H1 (cell line): ENCODE results near the gene PNMA8C. TPM values are rescaled to one million over a fixed set of nuclear protein-coding genes. Genes with fewer than 3 reads are reported as not detected.

Experiments used
- CTCF ChIA-PET: fragments of 300-600 bp; sonication (Branson Sonifier 250); formaldehyde crosslinking; loops from one replicate; lab custom pipeline; 2021; ENCODE audit not compliant: partially characterized antibody; lab: Charles Lee
- POLR2A ChIA-PET: fragments of 300-600 bp; sonication (Branson Sonifier 250); formaldehyde crosslinking; loops from one replicate; lab custom pipeline; 2021; ENCODE audit warnings: inconsistent platforms; ENCODE audit not compliant: partially characterized antibody; lab: Charles Lee
- DNase-seq, 2 experiments: peaks; one replicate each; pipeline versions ENCODE4 v3.0.0 to v3.0.0-alpha.2; 2010 to 2022; ENCODE audit warnings: low spot score in 2 of 2, low read depth in 1 of 2, mixed read lengths in 1 of 2
- FAIRE-seq: peaks from 2 replicates; lab custom pipeline; 2011; peaks lifted over from hg19 to GRCh38; lab: Jason Lieb, UNC
- H2AFZ ChIP-seq: 2 replicates; pipeline ENCODE4 v1.8.1; 2012; ENCODE audit warnings: low read length, inconsistent platforms
- H2AK5ac ChIP-seq: 2 replicates; pipeline ENCODE4 v1.6.1; 2013; ENCODE audit warnings: low read depth, low read length
- H2BK120ac ChIP-seq: replicated peaks from 2 replicates; pipeline ENCODE3; 2013; ENCODE audit warnings: low read depth, low read length, inconsistent platforms
- H2BK12ac ChIP-seq: 2 replicates; pipeline ENCODE4 v1.6.1; 2013; ENCODE audit warnings: low read depth, low read length
- H2BK15ac ChIP-seq: 2 replicates; pipeline ENCODE4 v1.6.1; 2013; ENCODE audit warnings: low read length
- H2BK20ac ChIP-seq: 2 replicates; pipeline ENCODE4 v1.6.1; 2013; ENCODE audit warnings: low read length
- H2BK5ac ChIP-seq: 2 replicates; pipeline ENCODE4 v1.6.1; 2013; ENCODE audit warnings: low read depth, low read length
- H3K14ac ChIP-seq: 2 replicates; pipeline ENCODE4 v1.6.1; 2013; ENCODE audit warnings: inconsistent platforms; ENCODE audit not compliant: insufficient read length
- H3K18ac ChIP-seq: 2 replicates; pipeline ENCODE4 v1.6.1; 2013; ENCODE audit warnings: low read length; ENCODE audit errors: extremely low read depth
- H3K23ac ChIP-seq: 2 replicates; pipeline ENCODE4 v1.6.1; 2013; ENCODE audit warnings: inconsistent platforms; ENCODE audit not compliant: insufficient read length
- H3K23me2 ChIP-seq: 2 replicates; pipeline ENCODE4 v1.6.1; 2013; ENCODE audit warnings: low read depth, low read length
- H3K27ac ChIP-seq: 2 replicates; pipeline ENCODE4 v1.6.1; 2011; ENCODE audit warnings: low read depth, low read length, inconsistent platforms
- H3K27me3 ChIP-seq, 4 experiments: replicated peaks in 1 of 4; 1 replicate in 1 of 4; 2 replicates in 3 of 4; pipeline versions ENCODE4 v1.6.1 to v1.8.1; 2011 to 2013; ENCODE audit warnings: low read length in 3 of 4, mild to moderate bottlenecking in 3 of 4, inconsistent platforms in 2 of 4, mixed read lengths in 2 of 4, moderate library complexity in 1 of 4; ENCODE audit not compliant: control insufficient read depth in 3 of 4, insufficient read depth in 3 of 4; ENCODE audit errors: extremely low read depth in 1 of 4
- H3K36me3 ChIP-seq, 4 experiments: 2 replicates each; pipeline versions ENCODE4 v1.6.1 to v1.8.1; 2011 to 2013; ENCODE audit warnings: mild to moderate bottlenecking in 4 of 4, low read length in 3 of 4, moderate library complexity in 2 of 4, control low read depth in 1 of 4, inconsistent platforms in 1 of 4; ENCODE audit not compliant: insufficient read depth in 4 of 4, control insufficient read depth in 2 of 4
- H3K4ac ChIP-seq: replicated peaks from 2 replicates; pipeline ENCODE3; 2013; ENCODE audit warnings: low read length, low read depth, mixed read lengths, inconsistent platforms; ENCODE audit not compliant: insufficient read length
- H3K4me1 ChIP-seq, 4 experiments: replicated peaks in 1 of 4; 1 replicate in 1 of 4; 2 replicates in 3 of 4; pipeline versions ENCODE4 v1.6.1 to v1.8.1; 2011 to 2013; ENCODE audit warnings: low read length in 3 of 4, inconsistent platforms in 2 of 4, mixed read lengths in 1 of 4; ENCODE audit not compliant: insufficient read depth in 4 of 4, control insufficient read depth in 3 of 4
- H3K4me2 ChIP-seq, 2 experiments: 2 replicates each; pipeline versions ENCODE4 v1.6.1 to v1.8.1; 2011 to 2013; ENCODE audit warnings: low read depth in 2 of 2, low read length in 2 of 2, control low read depth in 1 of 2, inconsistent platforms in 1 of 2, mild to moderate bottlenecking in 1 of 2; ENCODE audit not compliant: insufficient read depth in 1 of 2
- H3K4me3 ChIP-seq, 4 experiments: fragments of 200-600, 300-600 bp in 1 of 4; sonication (generic), shearing (Covaris generic), sonication (Bioruptor Twin) in 1 of 4; 2 replicates each; pipeline versions ENCODE4 v1.5.1 to v1.8.1; 2011 to 2016; ENCODE audit warnings: low read length in 4 of 4, low read depth in 3 of 4, control low read depth in 2 of 4, inconsistent platforms in 2 of 4, mild to moderate bottlenecking in 2 of 4, mixed read lengths in 1 of 4, moderate library complexity in 1 of 4; ENCODE audit not compliant: insufficient read depth in 2 of 4; ENCODE audit errors: extremely low read depth in 1 of 4
- H3K56ac ChIP-seq: replicated peaks from 2 replicates; pipeline ENCODE3; 2013; ENCODE audit warnings: low read depth, mild to moderate bottlenecking, mixed read lengths, low read length, inconsistent platforms; ENCODE audit not compliant: insufficient read length
- H3K79me1 ChIP-seq: 2 replicates; pipeline ENCODE4 v1.6.1; 2013; ENCODE audit warnings: low read depth, low read length, control low read depth
- H3K79me2 ChIP-seq, 2 experiments: 2 replicates each; pipeline versions ENCODE4 v1.6.1 to v1.8.1; 2012 to 2013; ENCODE audit warnings: low read length in 2 of 2, mild to moderate bottlenecking in 2 of 2, inconsistent platforms in 1 of 2; ENCODE audit not compliant: insufficient read depth in 2 of 2, control insufficient read depth in 1 of 2
- H3K9ac ChIP-seq, 4 experiments: replicated peaks in 1 of 4; 1 replicate in 1 of 4; 2 replicates in 3 of 4; pipeline versions ENCODE4 v1.6.1 to v1.8.1; 2011 to 2013; ENCODE audit warnings: low read depth in 3 of 4, low read length in 3 of 4, control low read depth in 2 of 4, mild to moderate bottlenecking in 2 of 4, moderate library complexity in 2 of 4, inconsistent platforms in 1 of 4; ENCODE audit errors: extremely low read depth in 1 of 4
- H3K9me3 ChIP-seq, 2 experiments: 2 replicates each; pipeline versions ENCODE4 v1.6.1 to v1.8.1; 2012 to 2013; ENCODE audit warnings: mild to moderate bottlenecking in 2 of 2, moderate library complexity in 2 of 2, control low read depth in 1 of 2, inconsistent platforms in 1 of 2, low read depth in 1 of 2, low read length in 1 of 2, mixed read lengths in 1 of 2; ENCODE audit not compliant: insufficient read depth in 2 of 2
- H4K20me1 ChIP-seq, 2 experiments: replicated peaks in 1 of 2; 2 replicates each; pipeline versions ENCODE3 to v1.8.1; 2011 to 2013; ENCODE audit warnings: inconsistent platforms in 2 of 2, low read length in 2 of 2, mild to moderate bottlenecking in 1 of 2; ENCODE audit not compliant: insufficient read depth in 2 of 2, control insufficient read depth in 1 of 2
- H4K5ac ChIP-seq: 2 replicates; pipeline ENCODE4 v1.6.1; 2013; ENCODE audit warnings: low read length, low read depth, mixed read lengths, inconsistent platforms; ENCODE audit not compliant: insufficient read length
- H4K8ac ChIP-seq: 2 replicates; pipeline ENCODE4 v1.8.0; 2013; ENCODE audit warnings: mild to moderate bottlenecking, moderate library complexity, low read length, inconsistent platforms; ENCODE audit not compliant: insufficient read depth; ENCODE audit errors: extremely low read depth
- H4K91ac ChIP-seq: replicated peaks from 2 replicates; pipeline ENCODE3; 2013; ENCODE audit warnings: low read length, mixed read lengths, inconsistent platforms; ENCODE audit not compliant: insufficient read length
- POLR2AphosphoS5 ChIP-seq: IDR thresholded peaks from 2 replicates; pipeline ENCODE4 v1.6.1; 2011; ENCODE audit warnings: low read depth, low read length
- RBBP5 ChIP-seq: IDR thresholded peaks from 2 replicates; pipeline ENCODE4 v1.7.1; 2012; ENCODE audit warnings: low read depth, mild to moderate bottlenecking, inconsistent platforms, low read length, moderate library complexity, borderline replicate concordance
- WGBS, 2 experiments: shearing (Covaris generic) in 1 of 2; methylation state at CpG; one replicate each; pipeline versions ENCODE4 v1.1.6 to v1.1.7; 2013 to 2015; ENCODE audit warnings: low lambda C conversion rate in 2 of 2, mixed read lengths in 2 of 2, inconsistent platforms in 1 of 2, low coverage in 1 of 2, missing lambda C conversion rate in 1 of 2; ENCODE audit not compliant: insufficient replicate concordance in 2 of 2, insufficient coverage in 1 of 2, insufficient read length in 1 of 2; ENCODE audit errors: extremely low coverage in 1 of 2, missing lambda C conversion rate in 1 of 2; 5-methylcytosine and 5-hydroxymethylcytosine counted together
- polyA plus RNA-seq, 7 experiments: library from polyadenylated mRNA; depleted of rRNA in 3 of 7; stranded (reverse) in 5 of 7; unstranded in 2 of 7; fragments of >200 nt in 5 of 7; fragments of 200-250 nt in 2 of 7; gene quantifications; 1 replicate in 5 of 7; 2 replicates in 1 of 7; 4 replicates in 1 of 7; pipeline versions ENCODE4 v1.2.1 to v1.2.3, GENCODE V29; 2011 to 2013; ENCODE audit warnings: missing spikeins in 2 of 7, mixed read lengths in 2 of 7
- total RNA-seq: library from RNA; stranded (reverse); fragmentation: NEBNext Ultra II Directional; extraction: Animal tissue kit (Norgen Biotek cat#: 25700); gene quantifications from 2 replicates; pipeline ENCODE4 v1.2.1, GENCODE V29; 2021

PNMA8C gene
- total and polyA plus RNA-seq, 2 of the 8 experiments (the other 6 are each of a cell fraction or from before 2014, with no cell fraction given): 0.53 to 1.8 TPM

- H3K4me2 ChIP-seq: peak overlapping the region; percentile 80 to 89
- H3K27ac ChIP-seq: no peak overlapping the region
- peak overlapping the region; percentile 87 for H2BK5ac ChIP-seq
- H3K4me1 ChIP-seq: peaks cover 0 to 29% (median 21%) of the 10 kb centered on the region in 4 experiments; a peak in 5 of 7 replicates
- ChIA-PET POLR2A (interaction anchor here (0.7 to 1.8 kb wide), 9 partner anchors 9 to 90 kb away, joined by 3 to 5 read pairs (median 3); partner anchors contain the start of genes PNMA8A and PNMA8B), CTCF (interaction anchor here (0.7 to 15.2 kb wide), 11 partner anchors 8 to 121 kb away, joined by 3 to 254 read pairs (median 4); no protein-coding TSS in a partner anchor)
- 0 out of 8 replicates have a peak, but pooled peaks cover 0 to 2% (median 0%) of the 10 kb centered on the region in 4 experiments for H3K36me3 ChIP-seq
- H2BK20ac ChIP-seq: peak overlapping the region; percentile 94; the same call in 1 of the 2 replicates
- peak overlapping the region; percentile 91; the same call in 1 of the 2 replicates for H2BK12ac ChIP-seq
- H3K23ac ChIP-seq: no peak overlapping the region
- H2BK120ac ChIP-seq: peak overlapping the region; percentile 77
- peaks cover 33% of the 10 kb centered on the region for H3K23me2 ChIP-seq
- H4K91ac ChIP-seq: peak overlapping the region; percentile 94
- H3K9ac ChIP-seq: peak overlapping the region in 2 of 4 experiments; percentile 13 to 64; a peak in 1 of 7 replicates
- no peak for FAIRE-seq
- H3K56ac ChIP-seq: no peak overlapping the region
- H3K14ac ChIP-seq: peak overlapping the region; percentile 4
- peaks cover 0 to 16% of the 10 kb centered on the region in 2 experiments; a peak in 2 of 4 replicates for H3K79me2 ChIP-seq
- H2BK15ac ChIP-seq: peak overlapping the region; percentile 89
- 0 out of 2 replicates have a peak overlapping the region, but pooled peaks have one; percentile 57 for H4K8ac ChIP-seq
- H3K27me3 ChIP-seq: peaks cover 0 to 42% (median 26%) of the 10 kb centered on the region in 4 experiments; a peak in 6 of 7 replicates
- TF ChIP-seq RBBP5 (no peak), POLR2AphosphoS5 (0 out of 2 replicates have a peak, but pooled peaks have one; percentile 28)
- H3K4ac ChIP-seq: peak overlapping the region; percentile 92
- 47% methylated on average over 20 of the region's 23 CpGs; no CpG with 5 or more reads in 1 of the 2 experiments for WGBS, 2 experiments
- H3K79me1 ChIP-seq: peaks cover 3% of the 10 kb centered on the region
- H3K9me3 ChIP-seq: no peaks in the 10 kb centered on the region
- H2AFZ ChIP-seq: no peak overlapping the region
- peak overlapping the region; percentile 84 for H4K5ac ChIP-seq
- H3K18ac ChIP-seq: peak overlapping the region; percentile 94
- H4K20me1 ChIP-seq: peaks cover 8 to 14% of the 10 kb centered on the region in 2 experiments
- H3K4me3 ChIP-seq: peak overlapping the region; percentile 25 to 63 (median 40); a peak in 7 of 8 replicates
- no peak for DNase-seq
- peak overlapping the region; percentile 94 for H2AK5ac ChIP-seq
These were observed 20.7 kb downstream of the PNMA8C start for GRCh38 chr19:46407856-46408663.
